ENCODE results near the gene SLC46A1. TPM values are rescaled to one million over a fixed set of nuclear protein-coding genes. Genes with fewer than 3 reads are reported as not detected.

Gene SLC46A1
- total and polyA plus RNA-seq, 2 of the 13 experiments (the other 11 are each of a cell fraction or from before 2014, with no cell fraction given) = 19.6 to 22.6 TPM

- Histone ChIP-seq H3K27me3 (ENCODE audit: control insufficient read depth in 1 of 2, insufficient read depth in 2 of 2, low read length in 2 of 2) (no peaks in the 10 kb centered on the region), H4K20me1 (ENCODE audit: insufficient read depth, low read length) (no peaks in the 10 kb centered on the region), H3K27ac (ENCODE audit: extremely low read length, insufficient read depth, low read length) (peak overlapping the region; percentile 31), H3K36me3 (replicated peaks in 1 of 2; ENCODE audit: control insufficient read depth in 1 of 2, insufficient read depth in 2 of 2, low read length in 2 of 2) (peaks cover 10 to 24% of the 10 kb centered on the region in 2 experiments), H3K9ac (ENCODE audit: insufficient read depth, low read depth, low read length) (no peak overlapping the region), H3K4me1 (ENCODE audit: insufficient read depth, low read length) (peaks cover 34% of the 10 kb centered on the region), H3K4me3 (replicated peaks in 1 of 3; ENCODE audit: insufficient read depth in 1 of 3, low read depth in 2 of 3, low read length in 3 of 3) (no peak overlapping the region), H3K79me2 (ENCODE audit: insufficient read depth, low read length) (no peaks in the 10 kb centered on the region), H3K4me2 (ENCODE audit: low read depth, low read length) (no peak overlapping the region), H2AFZ (ENCODE audit: low read length) (no peak overlapping the region), H3K9me3 (ENCODE audit: low read length) (no peaks in the 10 kb centered on the region)
- 77% methylated on average over 6 of the region's 7 CpGs for WGBS (ENCODE audit: low lambda C conversion rate)
- CTCF ChIA-PET (ENCODE audit: low intra/inter-chr PET ratio, low total read pairs) = no interaction called here
- DNase-seq (ENCODE audit: low spot score) = no peak
- intact Hi-C loops (cut with micrococcal nuclease; ENCODE audit: unreplicated experiment) = loop anchor here (2.0 kb wide), 1 partner anchor 17 kb away; no protein-coding TSS in a partner anchor
- POLR2A ChIA-PET = interaction anchor here (0.9 to 4.8 kb wide), 10 partner anchors 9 to 154 kb away, joined by 3 to 33 read pairs (median 6); partner anchors contain the start of genes POLDIP2, SARM1, SEBOX and SLC46A1
- peak; percentile 64 for ATAC-seq
- in situ Hi-C loops (cut with HindIII; ENCODE audit: extremely low pct_ligation_motif_present, low pct_unique_long_range_greater_than_20kb) = no loop called here
- FAIRE-seq = no peak
- no TSS peak for BruUV-seq (replicated peaks)
- TF ChIP-seq ZNF687 (CRISPR knock-in tag; IDR thresholded peaks at IDR 0.05) (peak; percentile 29), ZNF451 (CRISPR knock-in tag; IDR thresholded peaks at IDR 0.05) (no peak), CCDC6 (CRISPR knock-in tag; IDR thresholded peaks at IDR 0.05) (no peak), ARID4A (CRISPR knock-in tag; IDR thresholded peaks at IDR 0.05; ENCODE audit: borderline replicate concordance) (peak; percentile 7; the same call in 1 of the 2 replicates), NONO (IDR thresholded peaks at IDR 0.05) (no peak), NONO (CRISPR knock-in tag; conservative IDR thresholded peaks at IDR 0.05) (0 out of 2 replicates have a peak, but pooled peaks have one; percentile 23), ZC3H13 (CRISPR knock-in tag; IDR thresholded peaks at IDR 0.05) (0 out of 2 replicates have a peak, but pooled peaks have one; percentile 33)
- TF ChIP-seq, protein P1, sequence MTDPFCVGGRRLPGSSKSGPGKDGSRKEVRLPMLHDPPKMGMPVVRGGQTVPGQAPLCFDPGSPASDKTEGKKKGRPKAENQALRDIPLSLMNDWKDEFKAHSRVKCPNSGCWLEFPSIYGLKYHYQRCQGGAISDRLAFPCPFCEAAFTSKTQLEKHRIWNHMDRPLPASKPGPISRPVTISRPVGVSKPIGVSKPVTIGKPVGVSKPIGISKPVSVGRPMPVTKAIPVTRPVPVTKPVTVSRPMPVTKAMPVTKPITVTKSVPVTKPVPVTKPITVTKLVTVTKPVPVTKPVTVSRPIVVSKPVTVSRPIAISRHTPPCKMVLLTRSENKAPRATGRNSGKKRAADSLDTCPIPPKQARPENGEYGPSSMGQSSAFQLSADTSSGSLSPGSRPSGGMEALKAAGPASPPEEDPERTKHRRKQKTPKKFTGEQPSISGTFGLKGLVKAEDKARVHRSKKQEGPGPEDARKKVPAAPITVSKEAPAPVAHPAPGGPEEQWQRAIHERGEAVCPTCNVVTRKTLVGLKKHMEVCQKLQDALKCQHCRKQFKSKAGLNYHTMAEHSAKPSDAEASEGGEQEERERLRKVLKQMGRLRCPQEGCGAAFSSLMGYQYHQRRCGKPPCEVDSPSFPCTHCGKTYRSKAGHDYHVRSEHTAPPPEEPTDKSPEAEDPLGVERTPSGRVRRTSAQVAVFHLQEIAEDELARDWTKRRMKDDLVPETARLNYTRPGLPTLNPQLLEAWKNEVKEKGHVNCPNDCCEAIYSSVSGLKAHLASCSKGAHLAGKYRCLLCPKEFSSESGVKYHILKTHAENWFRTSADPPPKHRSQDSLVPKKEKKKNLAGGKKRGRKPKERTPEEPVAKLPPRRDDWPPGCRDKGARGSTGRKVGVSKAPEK (CRISPR knock-in tag; IDR thresholded peaks at IDR 0.05; ENCODE audit: borderline replicate concordance) = no peak
- TF ChIP-seq, protein P2, sequence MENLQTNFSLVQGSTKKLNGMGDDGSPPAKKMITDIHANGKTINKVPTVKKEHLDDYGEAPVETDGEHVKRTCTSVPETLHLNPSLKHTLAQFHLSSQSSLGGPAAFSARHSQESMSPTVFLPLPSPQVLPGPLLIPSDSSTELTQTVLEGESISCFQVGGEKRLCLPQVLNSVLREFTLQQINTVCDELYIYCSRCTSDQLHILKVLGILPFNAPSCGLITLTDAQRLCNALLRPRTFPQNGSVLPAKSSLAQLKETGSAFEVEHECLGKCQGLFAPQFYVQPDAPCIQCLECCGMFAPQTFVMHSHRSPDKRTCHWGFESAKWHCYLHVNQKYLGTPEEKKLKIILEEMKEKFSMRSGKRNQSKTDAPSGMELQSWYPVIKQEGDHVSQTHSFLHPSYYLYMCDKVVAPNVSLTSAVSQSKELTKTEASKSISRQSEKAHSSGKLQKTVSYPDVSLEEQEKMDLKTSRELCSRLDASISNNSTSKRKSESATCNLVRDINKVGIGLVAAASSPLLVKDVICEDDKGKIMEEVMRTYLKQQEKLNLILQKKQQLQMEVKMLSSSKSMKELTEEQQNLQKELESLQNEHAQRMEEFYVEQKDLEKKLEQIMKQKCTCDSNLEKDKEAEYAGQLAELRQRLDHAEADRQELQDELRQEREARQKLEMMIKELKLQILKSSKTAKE (CRISPR knock-in tag; IDR thresholded peaks at IDR 0.05; ENCODE audit: borderline replicate concordance) = no peak
Measured at GRCh38 chr17:28397687-28398279, 8.2 kb downstream of the SLC46A1 start.
